Large intestine (tissue), 3 donors: Measurements from ENCODE around the gene WSCD2. TPM values are rescaled to one million over a fixed set of nuclear protein-coding genes. Genes with fewer than 3 reads are reported as not detected.

Experiments
- DNase-seq, 2 donors: peaks; one replicate each; pipeline versions ENCODE4 v3.0.0 to v3.0.0-alpha.2; 2013
- H3K27ac ChIP-seq: one replicate; pipeline ENCODE4 v1.5.1; 2013; ENCODE audit warnings: low read length
- H3K27me3 ChIP-seq: 2 replicates; pipeline ENCODE4 v1.6.1; 2013; ENCODE audit warnings: low read length; ENCODE audit not compliant: control insufficient read depth, insufficient read depth
- H3K36me3 ChIP-seq: 2 replicates; pipeline ENCODE4 v1.6.1; 2013; ENCODE audit warnings: low read length; ENCODE audit not compliant: control insufficient read depth, insufficient read depth
- H3K4me1 ChIP-seq: one replicate; pipeline ENCODE4 v1.6.1; 2013; ENCODE audit warnings: low read length; ENCODE audit not compliant: control insufficient read depth, insufficient read depth
- H3K4me3 ChIP-seq: one replicate; pipeline ENCODE4 v1.5.1; 2013; ENCODE audit warnings: low read length
- H3K9me3 ChIP-seq: one replicate; pipeline ENCODE4 v1.6.1; 2013; ENCODE audit warnings: mild to moderate bottlenecking, low read depth, low read length, moderate library complexity; ENCODE audit not compliant: control insufficient read depth
- WGBS: methylation state at CpG from one replicate; pipeline ENCODE4 v1.1.5; 2013; ENCODE audit warnings: low lambda C conversion rate; ENCODE audit not compliant: insufficient coverage; 5-methylcytosine and 5-hydroxymethylcytosine counted together
- polyA plus RNA-seq: library from polyadenylated mRNA; unstranded; fragments of 120-200 nt; gene quantifications from one replicate; pipeline ENCODE4 v1.2.1, GENCODE V29; 2013

The WSCD2 gene
- polyA plus RNA-seq, 1 donor: 1.5 TPM

- Histone ChIP-seq H3K9me3 (no peaks in the 10 kb centered on the region), H3K27ac (no peak overlapping the region), H3K4me3 (no peak overlapping the region), H3K4me1 (no peaks in the 10 kb centered on the region), H3K36me3 (no peaks in the 10 kb centered on the region), H3K27me3 (no peaks in the 10 kb centered on the region)
- no peak for DNase-seq
- no CpG with 5 or more reads among the region's 4 CpGs for WGBS
These were observed 12.6 kb downstream of the WSCD2 start for GRCh38 chr12:108141600-108142130.

- WGBS: no CpG with 5 or more reads among the region's 1 CpG
- H3K9me3 ChIP-seq: no peaks in the 10 kb centered on the region
- DNase-seq: no peak
- no peaks in the 10 kb centered on the region for H3K36me3 ChIP-seq
- no peak overlapping the region for H3K4me3 ChIP-seq
- no peaks in the 10 kb centered on the region for H3K27me3 ChIP-seq
- H3K27ac ChIP-seq: no peak overlapping the region
- no peaks in the 10 kb centered on the region for H3K4me1 ChIP-seq
These were observed 14.1 kb downstream of the WSCD2 start for GRCh38 chr12:108143144-108143543.

- H3K4me3 ChIP-seq: no peak overlapping the region
- H3K36me3 ChIP-seq: no peaks in the 10 kb centered on the region
- no peaks in the 10 kb centered on the region for H3K27me3 ChIP-seq
- no peak overlapping the region for H3K27ac ChIP-seq
- DNase-seq: no peak
- no peaks in the 10 kb centered on the region for H3K4me1 ChIP-seq
- WGBS: no CpG with 5 or more reads among the region's 8 CpGs
- H3K9me3 ChIP-seq: no peaks in the 10 kb centered on the region
These were observed 15.0 kb downstream of the WSCD2 start for GRCh38 chr12:108144080-108144479.

GRCh38 chr12:108145011-108145410, 15.9 kb downstream of the WSCD2 start:
- Histone ChIP-seq H3K4me1 (no peaks in the 10 kb centered on the region), H3K4me3 (no peak overlapping the region), H3K9me3 (no peaks in the 10 kb centered on the region), H3K36me3 (no peaks in the 10 kb centered on the region), H3K27ac (no peak overlapping the region), H3K27me3 (no peaks in the 10 kb centered on the region)
- WGBS: no CpG with 5 or more reads among the region's 2 CpGs
- no peak for DNase-seq

- no peaks in the 10 kb centered on the region for H3K9me3 ChIP-seq
- WGBS: 83% methylated on average over 1 of the region's 6 CpGs
- H3K4me1 ChIP-seq: no peaks in the 10 kb centered on the region
- no peak overlapping the region for H3K4me3 ChIP-seq
- no peaks in the 10 kb centered on the region for H3K27me3 ChIP-seq
- H3K27ac ChIP-seq: no peak overlapping the region
- H3K36me3 ChIP-seq: no peaks in the 10 kb centered on the region
- no peak for DNase-seq
These were observed 17.2 kb downstream of the WSCD2 start for GRCh38 chr12:108146035-108146893.

GRCh38 chr12:108147279-108147678, 18.2 kb downstream of the WSCD2 start:
- Histone ChIP-seq H3K4me3 (no peak overlapping the region), H3K27me3 (no peaks in the 10 kb centered on the region), H3K9me3 (no peaks in the 10 kb centered on the region), H3K27ac (no peak overlapping the region), H3K4me1 (no peaks in the 10 kb centered on the region), H3K36me3 (no peaks in the 10 kb centered on the region)
- no peak for DNase-seq
- no CpG with 5 or more reads among the region's 5 CpGs for WGBS

- no peaks in the 10 kb centered on the region for H3K27me3 ChIP-seq
- no peak for DNase-seq
- no peak overlapping the region for H3K4me3 ChIP-seq
- H3K4me1 ChIP-seq: no peaks in the 10 kb centered on the region
- no peaks in the 10 kb centered on the region for H3K36me3 ChIP-seq
- H3K27ac ChIP-seq: no peak overlapping the region
- no peaks in the 10 kb centered on the region for H3K9me3 ChIP-seq
- WGBS: no CpG with 5 or more reads among the region's 3 CpGs
These were observed 19.5 kb downstream of the WSCD2 start for GRCh38 chr12:108148521-108149074.

GRCh38 chr12:108150436-108150835, 21.3 kb downstream of the WSCD2 start:
- Histone ChIP-seq H3K36me3 (no peaks in the 10 kb centered on the region), H3K27me3 (no peaks in the 10 kb centered on the region), H3K4me1 (no peaks in the 10 kb centered on the region), H3K9me3 (no peaks in the 10 kb centered on the region), H3K27ac (no peak overlapping the region), H3K4me3 (no peak overlapping the region)
- WGBS: no CpG with 5 or more reads among the region's 7 CpGs
- no peak for DNase-seq

- WGBS: no CpG with 5 or more reads among the region's 12 CpGs
These were observed 22.6 kb downstream of the WSCD2 start for GRCh38 chr12:108151533-108152169.

GRCh38 chr12:108152170-108152538, 23.1 kb downstream of the WSCD2 start:
- Histone ChIP-seq H3K27ac (no peak overlapping the region), H3K36me3 (no peaks in the 10 kb centered on the region), H3K27me3 (no peaks in the 10 kb centered on the region), H3K4me1 (no peaks in the 10 kb centered on the region), H3K9me3 (no peaks in the 10 kb centered on the region), H3K4me3 (no peak overlapping the region)
- no peak for DNase-seq
- no CpG with 5 or more reads among the region's 4 CpGs for whole genome bisulfite sequencing

More at GRCh38 chr12:108151533-108152169, 22.6 kb downstream of the WSCD2 start:
- Histone ChIP-seq H3K27me3 (no peaks in the 10 kb centered on the region), H3K36me3 (no peaks in the 10 kb centered on the region), H3K9me3 (no peaks in the 10 kb centered on the region), H3K4me3 (no peak overlapping the region), H3K4me1 (no peaks in the 10 kb centered on the region), H3K27ac (no peak overlapping the region)
- DNase-seq: no peak
